GM12878 (cell line): Measurements from ENCODE around the gene PHACTR3. TPM values are rescaled to one million over a fixed set of nuclear protein-coding genes. Genes with fewer than 3 reads are reported as not detected.

Experiments used
- ATAC-seq: fragments of 200-7000 bp; cut with Tn5 transposase; 3 replicates; pipeline ENCODE4 v1.9.1; 2020; ENCODE audit warnings: mild to moderate bottlenecking, moderate library complexity
- BruUV-seq: library from RNA; stranded (reverse); fragments of 400-500 nt; replicated peaks from 2 replicates; lab custom pipeline; 2021; lab: Mats Ljungman, UMichigan
- CTCF ChIA-PET: fragments of 300-600 bp; sonication (Branson Sonifier 250); formaldehyde crosslinking; extraction: SDS; loops from one replicate; lab custom pipeline; 2021; ENCODE audit warnings: inconsistent platforms; lab: Yijun Ruan, JAX
- POLR2A ChIA-PET: fragments of 350-600 bp; formaldehyde crosslinking; extraction: SDS; loops from one replicate; lab custom pipeline; 2021; ENCODE audit warnings: inconsistent platforms; lab: Charles Lee
- RAD21 ChIA-PET: fragments of 300-600 bp; sonication (Branson Sonifier 250); formaldehyde crosslinking; loops from one replicate; lab custom pipeline; 2023; ENCODE audit warnings: antibody characterized with exemption; ENCODE audit not compliant: unreplicated experiment; lab: Charles Lee
- SMC1A ChIA-PET: fragments of 300-600 bp; sonication (Branson Sonifier 250); formaldehyde crosslinking; loops from one replicate; lab custom pipeline; 2023; ENCODE audit not compliant: unreplicated experiment, uncharacterized antibody; lab: Charles Lee
- DNase-seq: peaks from one replicate; pipeline ENCODE4 v3.0.0-alpha.2; 2011; ENCODE audit warnings: low read depth, low spot score
- FAIRE-seq: peaks from 3 replicates; lab custom pipeline; 2011; peaks lifted over from hg19 to GRCh38; lab: Jason Lieb, UNC
- H2AFZ ChIP-seq: 2 replicates; pipeline ENCODE4 v1.6.0; 2011; ENCODE audit warnings: low read depth, low read length, control low read depth; ENCODE audit not compliant: control insufficient read depth
- H3K27ac ChIP-seq: 2 replicates; pipeline ENCODE4 v1.5.1; 2011; ENCODE audit warnings: control low read depth; ENCODE audit not compliant: control insufficient read depth, insufficient read depth
- H3K27me3 ChIP-seq, 2 experiments: replicated peaks in 1 of 2; 2 replicates each; pipeline versions ENCODE4 v1.6.0 to v1.6.1; 2011; ENCODE audit warnings: low read length in 1 of 2; ENCODE audit not compliant: control insufficient read depth in 2 of 2, insufficient read depth in 2 of 2
- H3K36me3 ChIP-seq, 2 experiments: 2 replicates each; pipeline ENCODE4 v1.5.1; 2011; ENCODE audit warnings: low read length in 1 of 2; ENCODE audit not compliant: control insufficient read depth in 2 of 2, insufficient read depth in 2 of 2
- H3K4me1 ChIP-seq: 2 replicates; pipeline ENCODE4 v1.6.1; 2011; ENCODE audit warnings: mild to moderate bottlenecking, low read length, moderate library complexity, mixed read lengths; ENCODE audit not compliant: control insufficient read depth, insufficient read depth
- H3K4me2 ChIP-seq: 2 replicates; pipeline ENCODE4 v1.6.0; 2011; ENCODE audit warnings: control low read depth; ENCODE audit not compliant: control insufficient read depth, insufficient read depth
- H3K4me3 ChIP-seq: fragments of 200-600 bp; sonication (generic); 2 replicates; pipeline ENCODE4 v1.5.1; 2016
- H3K79me2 ChIP-seq: 2 replicates; pipeline ENCODE4 v1.6.0; 2011; ENCODE audit warnings: low read length; ENCODE audit not compliant: control insufficient read depth, insufficient read depth
- H3K9ac ChIP-seq: 2 replicates; pipeline ENCODE4 v1.8.0; 2011; ENCODE audit warnings: low read length, control low read depth, mixed read lengths; ENCODE audit not compliant: control insufficient read depth, insufficient read depth
- H3K9me3 ChIP-seq: replicated peaks from 3 replicates; pipeline ENCODE4 v1.5.1; 2011; ENCODE audit warnings: mild to moderate bottlenecking, low read length; ENCODE audit not compliant: control insufficient read depth, insufficient read depth
- H4K20me1 ChIP-seq: 2 replicates; pipeline ENCODE4 v1.6.0; 2011; ENCODE audit not compliant: control insufficient read depth, insufficient read depth
- BRCA1 ChIP-seq: IDR thresholded peaks from 2 replicates; pipeline ENCODE4 v1.6.1; 2011; ENCODE audit warnings: low read depth, low read length, improper control_type of control experiment
- CREM ChIP-seq: IDR thresholded peaks from 2 replicates; pipeline ENCODE4 v1.6.1; 2014; ENCODE audit warnings: antibody characterized with exemption, low read depth
- EED ChIP-seq: sonication (generic); IDR thresholded peaks from 2 replicates; pipeline ENCODE4 v1.6.1; 2016; ENCODE audit warnings: antibody characterized with exemption, low read depth
- EP300 ChIP-seq, 2 experiments: fragments of 150-350 bp in 1 of 2; IDR thresholded peaks; 2 replicates each; pipeline ENCODE4 v1.6.1; 2011 to 2012; ENCODE audit warnings: low read depth in 2 of 2, low read length in 2 of 2, borderline replicate concordance in 1 of 2, improper control_type of control experiment in 1 of 2, inconsistent platforms in 1 of 2; ENCODE audit not compliant: control insufficient read depth in 1 of 2
- FOS ChIP-seq: IDR thresholded peaks from 3 replicates; pipeline ENCODE4 v1.6.1; 2011; ENCODE audit warnings: borderline replicate concordance; ENCODE audit not compliant: insufficient read length; ENCODE audit errors: extremely low read depth
- FOXM1 ChIP-seq: IDR thresholded peaks from 2 replicates; pipeline ENCODE4 v1.6.1; 2012; ENCODE audit warnings: low read depth, mild to moderate bottlenecking, inconsistent platforms, low read length, moderate library complexity
- HCFC1 ChIP-seq: fragments of 150-350 bp; IDR thresholded peaks from 2 replicates; pipeline ENCODE4 v1.6.1; 2014; ENCODE audit warnings: low read length
- HDGF ChIP-seq: fragments of 450-650 bp; IDR thresholded peaks from 2 replicates; pipeline ENCODE4 v1.6.1; 2016; ENCODE audit warnings: antibody characterized with exemption
- KAT2A ChIP-seq: conservative IDR thresholded peaks from 2 replicates; pipeline ENCODE4 v1.6.1; 2011; ENCODE audit warnings: low read depth, low read length; ENCODE audit not compliant: control insufficient read depth
- KLF5 ChIP-seq: fragments of 450-650 bp; IDR thresholded peaks from 2 replicates; pipeline ENCODE4 v1.6.1; 2014; ENCODE audit warnings: mild to moderate bottlenecking; ENCODE audit not compliant: partially characterized antibody
- MEF2B ChIP-seq: fragments of 450-650 bp; IDR thresholded peaks from 2 replicates; pipeline ENCODE4 v1.6.1; 2018; ENCODE audit warnings: mild to moderate bottlenecking, moderate library complexity; ENCODE audit not compliant: partially characterized antibody, poor library complexity, severe bottlenecking
- NFXL1 ChIP-seq: fragments of 450-650 bp; IDR thresholded peaks from 2 replicates; pipeline ENCODE4 v1.6.1; 2017; ENCODE audit warnings: antibody characterized with exemption, mild to moderate bottlenecking, borderline replicate concordance
- NR2C2 ChIP-seq: IDR thresholded peaks from 2 replicates; pipeline ENCODE4 v1.6.1; 2011; ENCODE audit warnings: borderline replicate concordance, low read depth; ENCODE audit not compliant: control insufficient read depth, insufficient read length
- PBX3 ChIP-seq: IDR thresholded peaks from 2 replicates; pipeline ENCODE4 v1.6.1; 2011; ENCODE audit warnings: mild to moderate bottlenecking, low read depth, low read length, moderate library complexity; ENCODE audit not compliant: insufficient replicate concordance
- POLR2AphosphoS2 ChIP-seq: IDR thresholded peaks from 2 replicates; pipeline ENCODE4 v1.6.1; 2011; ENCODE audit warnings: low read depth, mild to moderate bottlenecking, low read length, improper control_type of control experiment, moderate library complexity
- POLR2AphosphoS5 ChIP-seq: IDR thresholded peaks from 2 replicates; pipeline ENCODE4 v1.6.1; 2011; ENCODE audit warnings: mild to moderate bottlenecking, low read length, inconsistent platforms
- SREBF1 ChIP-seq: IDR thresholded peaks from 2 replicates; pipeline ENCODE4 v1.6.1; 2012; ENCODE audit warnings: mild to moderate bottlenecking, low read length
- ZBED1 ChIP-seq: IDR thresholded peaks from 2 replicates; pipeline ENCODE4 v1.6.1; 2016; ENCODE audit warnings: borderline replicate concordance
- ZSCAN29 ChIP-seq: fragments of 450-650 bp; IDR thresholded peaks from 2 replicates; pipeline ENCODE4 v1.6.1; 2017; ENCODE audit warnings: mild to moderate bottlenecking, moderate library complexity
- WGBS: methylation state at CpG from one replicate; pipeline ENCODE4 v1.1.6; 2016; ENCODE audit warnings: low lambda C conversion rate; ENCODE audit not compliant: insufficient replicate concordance, insufficient coverage; ENCODE audit errors: missing lambda C conversion rate; 5-methylcytosine and 5-hydroxymethylcytosine counted together
- in situ Hi-C: fragments of 300-500 bp; cut with MboI; formaldehyde crosslinking; loops from 9 replicates; pipeline ENCODE4 v1.14.3; 2018; ENCODE audit warnings: mixed read lengths
- intact Hi-C: fragments of 100-400 bp; cut with micrococcal nuclease; formaldehyde crosslinking; loops from one replicate; pipeline ENCODE4 v1.14.2; 2022; ENCODE audit not compliant: unreplicated experiment
- polyA plus RNA-seq, 11 experiments: library from polyadenylated mRNA; depleted of rRNA in 4 of 11; unstranded in 6 of 11; stranded (reverse) in 5 of 11; fragments of >200 nt; fragmentation: Nextera tagmentation in 4 of 11; fragmentation: Illumina TruSeq in 1 of 11; extraction: Ambion mirVana in 4 of 11; extraction: Trizol in 1 of 11; gene quantifications; 1 replicate in 1 of 11; 2 replicates in 10 of 11; pipeline versions ENCODE4 v1.2.1 to v1.2.3, GENCODE V29; 2011 to 2016; ENCODE audit warnings: inconsistent platforms in 2 of 11, missing spikeins in 2 of 11, low read depth in 1 of 11
- total RNA-seq, 4 experiments: library from RNA; depleted of rRNA in 3 of 4; stranded (reverse); fragments of >200 nt in 3 of 4; fragmentation: Illumina TruSeq in 1 of 4; extraction: Trizol in 1 of 4; gene quantifications; 2 replicates each; pipeline versions ENCODE4 v1.2.1 to v1.2.3, GENCODE V29; 2013 to 2021
- TF ChIP-seq, protein P1 (sequence below): fragments of 450-650 bp; IDR thresholded peaks from 2 replicates; pipeline ENCODE4 v1.6.1; 2018; ENCODE audit warnings: borderline replicate concordance, mild to moderate bottlenecking; ENCODE audit not compliant: partially characterized antibody
- TF ChIP-seq, protein P2 (sequence below): fragments of 150-350 bp; IDR thresholded peaks from 2 replicates; pipeline ENCODE4 v1.6.1; 2014; ENCODE audit warnings: mild to moderate bottlenecking, low read depth, low read length

Gene PHACTR3
- total and polyA plus RNA-seq, 10 of the 15 experiments (the other 5 are each of a cell fraction or from before 2014, with no cell fraction given), result 0.17 to 2.7 (median 0.27) TPM; not detected in 1

DNA sequence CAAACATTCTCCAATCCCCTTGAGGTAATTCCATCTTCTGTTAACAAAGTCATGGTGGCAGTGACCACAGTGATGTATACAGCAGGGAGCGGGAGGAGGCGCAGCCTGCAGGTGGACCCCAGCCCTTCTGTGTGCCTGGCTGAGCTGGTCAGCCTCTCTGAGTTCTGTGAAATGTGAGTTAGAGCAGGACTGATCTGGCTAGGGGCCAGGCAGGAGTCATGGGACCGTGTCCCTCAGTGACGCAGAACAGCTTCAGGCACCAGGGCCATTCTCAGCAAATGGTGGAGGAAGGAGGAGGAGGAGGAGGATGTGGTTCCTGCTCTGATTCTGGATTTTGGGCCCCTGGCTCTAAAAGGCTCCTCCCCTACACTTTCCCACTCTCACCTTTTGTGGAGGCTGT lies 6.9 kb downstream of the PHACTR3 start (continued):
- TF ChIP-seq FOXM1 (no peak), CREM (no peak), EED (no peak)
- TF ChIP-seq, protein P1, sequence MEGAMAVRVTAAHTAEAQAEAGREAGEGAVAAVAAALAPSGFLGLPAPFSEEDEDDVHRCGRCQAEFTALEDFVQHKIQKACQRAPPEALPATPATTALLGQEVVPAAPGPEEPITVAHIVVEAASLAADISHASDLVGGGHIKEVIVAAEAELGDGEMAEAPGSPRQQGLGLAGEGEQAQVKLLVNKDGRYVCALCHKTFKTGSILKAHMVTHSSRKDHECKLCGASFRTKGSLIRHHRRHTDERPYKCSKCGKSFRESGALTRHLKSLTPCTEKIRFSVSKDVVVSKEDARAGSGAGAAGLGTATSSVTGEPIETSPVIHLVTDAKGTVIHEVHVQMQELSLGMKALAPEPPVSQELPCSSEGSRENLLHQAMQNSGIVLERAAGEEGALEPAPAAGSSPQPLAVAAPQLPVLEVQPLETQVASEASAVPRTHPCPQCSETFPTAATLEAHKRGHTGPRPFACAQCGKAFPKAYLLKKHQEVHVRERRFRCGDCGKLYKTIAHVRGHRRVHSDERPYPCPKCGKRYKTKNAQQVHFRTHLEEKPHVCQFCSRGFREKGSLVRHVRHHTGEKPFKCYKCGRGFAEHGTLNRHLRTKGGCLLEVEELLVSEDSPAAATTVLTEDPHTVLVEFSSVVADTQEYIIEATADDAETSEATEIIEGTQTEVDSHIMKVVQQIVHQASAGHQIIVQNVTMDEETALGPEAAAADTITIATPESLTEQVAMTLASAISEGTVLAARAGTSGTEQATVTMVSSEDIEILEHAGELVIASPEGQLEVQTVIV, result no peak

DNA sequence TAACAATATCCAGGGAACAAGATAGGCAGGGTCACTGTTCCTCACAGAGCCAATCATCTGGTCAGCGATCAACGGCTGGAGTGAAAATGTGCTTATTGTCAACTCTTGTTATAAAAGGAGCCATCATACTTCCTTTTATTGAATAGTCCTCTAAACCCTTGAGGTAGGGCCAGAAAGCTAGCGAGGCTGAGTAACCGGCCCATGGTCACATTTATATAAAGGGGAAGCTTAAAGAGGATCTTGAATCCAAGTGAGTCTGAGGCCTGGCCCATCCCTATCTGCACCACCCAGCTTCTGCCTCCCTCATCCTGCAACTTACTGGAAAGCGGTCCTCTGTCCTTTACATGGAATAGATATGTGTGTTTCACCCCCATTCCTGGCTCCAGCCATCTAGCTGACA lies 9.5 kb downstream of the PHACTR3 start:
- Histone ChIP-seq H3K27ac (no peak overlapping the region), H4K20me1 (no peaks in the 10 kb centered on the region), H3K36me3 (no peaks in the 10 kb centered on the region), H3K4me2 (no peak overlapping the region), H3K4me3 (no peak overlapping the region), H2AFZ (no peak overlapping the region), H3K9me3 (no peaks in the 10 kb centered on the region), H3K27me3 (peaks cover 3% of the 10 kb centered on the region in 2 experiments), H3K4me1 (no peaks in the 10 kb centered on the region), H3K79me2 (no peaks in the 10 kb centered on the region), H3K9ac (no peak overlapping the region)
- POLR2A ChIA-PET, result no interaction called here
- CTCF ChIA-PET, result no interaction called here
- RAD21 ChIA-PET, result no interaction called here
- intact Hi-C loops, result no loop called here
- in situ Hi-C loops, result no loop called here
- SMC1A ChIA-PET, result no interaction called here
- no TSS peak for BruUV-seq
- WGBS, result 39% methylated on average over 5 of the region's 5 CpGs
- DNase-seq (no peak), ATAC-seq (no peak), FAIRE-seq (no peak)
- TF ChIP-seq KAT2A, result no peak
- TF ChIP-seq HCFC1, result no peak
- no peak for TF ChIP-seq FOS
- no peak for TF ChIP-seq NR2C2
- no peak for TF ChIP-seq SREBF1
- TF ChIP-seq EP300 (IDR thresholded peaks at IDR 0.05; ENCODE audit: borderline replicate concordance in 1 of 2, control insufficient read depth in 1 of 2, low read depth in 2 of 2, low read length in 2 of 2), result no peak
- no peak for TF ChIP-seq HDGF
- TF ChIP-seq, protein P2, sequence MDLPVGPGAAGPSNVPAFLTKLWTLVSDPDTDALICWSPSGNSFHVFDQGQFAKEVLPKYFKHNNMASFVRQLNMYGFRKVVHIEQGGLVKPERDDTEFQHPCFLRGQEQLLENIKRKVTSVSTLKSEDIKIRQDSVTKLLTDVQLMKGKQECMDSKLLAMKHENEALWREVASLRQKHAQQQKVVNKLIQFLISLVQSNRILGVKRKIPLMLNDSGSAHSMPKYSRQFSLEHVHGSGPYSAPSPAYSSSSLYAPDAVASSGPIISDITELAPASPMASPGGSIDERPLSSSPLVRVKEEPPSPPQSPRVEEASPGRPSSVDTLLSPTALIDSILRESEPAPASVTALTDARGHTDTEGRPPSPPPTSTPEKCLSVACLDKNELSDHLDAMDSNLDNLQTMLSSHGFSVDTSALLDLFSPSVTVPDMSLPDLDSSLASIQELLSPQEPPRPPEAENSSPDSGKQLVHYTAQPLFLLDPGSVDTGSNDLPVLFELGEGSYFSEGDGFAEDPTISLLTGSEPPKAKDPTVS, result no peak
- TF ChIP-seq NFXL1, result no peak
- TF ChIP-seq POLR2AphosphoS5, result no peak
- no peak for TF ChIP-seq ZSCAN29
- TF ChIP-seq MEF2B, result no peak
- no peak for TF ChIP-seq ZBED1
- no peak for TF ChIP-seq BRCA1
- no peak for TF ChIP-seq PBX3
- no peak for TF ChIP-seq KLF5
- TF ChIP-seq POLR2AphosphoS2, result no peak
